ENCODE data around the gene LCE2D.
"Not testable (repeated sequence)": the region's sequence is repeated elsewhere in the genome, so short reads cannot be mapped to it uniquely, and the experiment has no call there.

The LCE2D gene

GRCh38 chr1:152658649-152659048, 4.5 kb upstream of the LCE2D start:
- no peak overlapping the region for H3K4me3 ChIP-seq (ENCODE audit: low read depth, low read length)
- no peak for TF ChIP-seq CTCF (IDR thresholded peaks at IDR 0.05; ENCODE audit: control insufficient read depth, extremely low read depth, insufficient read depth)
- no peak for DNase-seq (ENCODE audit: low read depth)

- not testable (repeated sequence) for DNase-seq (ENCODE audit: low read depth)
Observed at GRCh38 chr1:152666171-152666570, 3.0 kb downstream of the LCE2D start.

GRCh38 chr1:152667648-152668047, 4.5 kb downstream of the LCE2D start:
- TF ChIP-seq CTCF (IDR thresholded peaks at IDR 0.05; ENCODE audit: control insufficient read depth, extremely low read depth, insufficient read depth): no peak
- no peak overlapping the region for H3K4me3 ChIP-seq (ENCODE audit: low read depth, low read length)
- DNase-seq (ENCODE audit: low read depth): no peak

More at GRCh38 chr1:152666171-152666570, 3.0 kb downstream of the LCE2D start:
- H3K4me3 ChIP-seq (ENCODE audit: low read depth, low read length): not testable (repeated sequence)

GRCh38 chr1:152673016-152673415, 9.8 kb downstream of the LCE2D start:
- no peak for TF ChIP-seq CTCF (IDR thresholded peaks at IDR 0.05; ENCODE audit: control insufficient read depth, extremely low read depth, insufficient read depth)
- no peak for DNase-seq (ENCODE audit: low read depth)
- no peak overlapping the region for H3K4me3 ChIP-seq (ENCODE audit: low read depth, low read length)

- not testable (repeated sequence) for DNase-seq (ENCODE audit: low read depth)
Observed at GRCh38 chr1:152674983-152675382, 11.8 kb downstream of the LCE2D start, which contains the start of gene LCE2C. Gene LCE2C, plus strand, starts transcription at chr1:152675279. Its CDS starts 737 bp downstream, at chr1:152676016.

GRCh38 chr1:152679459-152679858, 16.3 kb downstream of the LCE2D start:
- TF ChIP-seq CTCF (IDR thresholded peaks at IDR 0.05; ENCODE audit: control insufficient read depth, extremely low read depth, insufficient read depth): no peak
- no peak for DNase-seq (ENCODE audit: low read depth)
- H3K4me3 ChIP-seq (ENCODE audit: low read depth, low read length): no peak overlapping the region

More at GRCh38 chr1:152674983-152675382, 11.8 kb downstream of the LCE2D start, which contains the start of gene LCE2C:
- not testable (repeated sequence) for H3K4me3 ChIP-seq (ENCODE audit: low read depth, low read length)

- DNase-seq (ENCODE audit: low read depth): no peak
- no peak for TF ChIP-seq CTCF (IDR thresholded peaks at IDR 0.05; ENCODE audit: control insufficient read depth, extremely low read depth, insufficient read depth)
- H3K4me3 ChIP-seq (ENCODE audit: low read depth, low read length): no peak overlapping the region
Observed at GRCh38 chr1:152681616-152682015, 18.4 kb downstream of the LCE2D start.

GRCh38 chr1:152683846-152684245, 20.7 kb downstream of the LCE2D start:
- no peak for TF ChIP-seq CTCF (IDR thresholded peaks at IDR 0.05; ENCODE audit: control insufficient read depth, extremely low read depth, insufficient read depth)
- DNase-seq (ENCODE audit: low read depth): no peak
- H3K4me3 ChIP-seq (ENCODE audit: low read depth, low read length): no peak overlapping the region

GRCh38 chr1:152685823-152686222, 22.6 kb downstream of the LCE2D start, which contains the start of gene LCE2B:
Gene LCE2B, plus strand, starts transcription at chr1:152686123. Its CDS starts 721 bp downstream, at chr1:152686844.
- not testable (repeated sequence) for DNase-seq (ENCODE audit: low read depth); H3K4me3 ChIP-seq (ENCODE audit: low read depth, low read length)

All from LNCaP clone FGC (cell line).